Measurements from ENCODE around the gene OR2T11. TPM values are rescaled to one million over a fixed set of nuclear protein-coding genes. Genes with fewer than 3 reads are reported as not detected.

The OR2T11 gene
- total and polyA plus RNA-seq, 2 donors (not counting 1 experiment from before 2014, with no cell fraction given), result 0.12 to 3.6 TPM

GRCh38 chr1:248593226-248593625, 41.7 kb downstream of the OR2T11 start:
- Mint-ChIP-seq H3K4me3 (no peak overlapping the region), H3K4me1 (peaks cover 7% of the 10 kb centered on the region), H3K9me3 (ENCODE audit: insufficient read depth) (no peaks in the 10 kb centered on the region), H3K27me3 (no peaks in the 10 kb centered on the region), H3K27ac (no peak overlapping the region)
- no peaks in the 10 kb centered on the region for H3K36me3 ChIP-seq (replicated peaks in 1 of 2; ENCODE audit: control extremely low read depth in 1 of 2, control insufficient read depth in 1 of 2, extremely low read depth in 1 of 2, insufficient read depth in 2 of 2, low read length in 1 of 2)
- intact Hi-C loops (cut with micrococcal nuclease), result no loop called here
- no peak overlapping the region for H3K4me2 ChIP-seq (replicated peaks; ENCODE audit: low read depth, low read length, poor library complexity, severe bottlenecking)
- WGBS (ENCODE audit: insufficient coverage), result 74% methylated on average over 4 of the region's 5 CpGs
- no peaks in the 10 kb centered on the region for H3K4me1 ChIP-seq (ENCODE audit: control insufficient read depth in 2 of 2, insufficient read depth in 2 of 2, low read length in 2 of 2)
- no peak overlapping the region for H3K27ac ChIP-seq (ENCODE audit: low read length in 2 of 2)
- TF ChIP-seq EZH2 (IDR thresholded peaks at IDR 0.05; ENCODE audit: borderline replicate concordance, insufficient read depth, low read depth, low read length, poor library complexity, severe bottlenecking), result no peak
- TF ChIP-seq, protein P1, sequence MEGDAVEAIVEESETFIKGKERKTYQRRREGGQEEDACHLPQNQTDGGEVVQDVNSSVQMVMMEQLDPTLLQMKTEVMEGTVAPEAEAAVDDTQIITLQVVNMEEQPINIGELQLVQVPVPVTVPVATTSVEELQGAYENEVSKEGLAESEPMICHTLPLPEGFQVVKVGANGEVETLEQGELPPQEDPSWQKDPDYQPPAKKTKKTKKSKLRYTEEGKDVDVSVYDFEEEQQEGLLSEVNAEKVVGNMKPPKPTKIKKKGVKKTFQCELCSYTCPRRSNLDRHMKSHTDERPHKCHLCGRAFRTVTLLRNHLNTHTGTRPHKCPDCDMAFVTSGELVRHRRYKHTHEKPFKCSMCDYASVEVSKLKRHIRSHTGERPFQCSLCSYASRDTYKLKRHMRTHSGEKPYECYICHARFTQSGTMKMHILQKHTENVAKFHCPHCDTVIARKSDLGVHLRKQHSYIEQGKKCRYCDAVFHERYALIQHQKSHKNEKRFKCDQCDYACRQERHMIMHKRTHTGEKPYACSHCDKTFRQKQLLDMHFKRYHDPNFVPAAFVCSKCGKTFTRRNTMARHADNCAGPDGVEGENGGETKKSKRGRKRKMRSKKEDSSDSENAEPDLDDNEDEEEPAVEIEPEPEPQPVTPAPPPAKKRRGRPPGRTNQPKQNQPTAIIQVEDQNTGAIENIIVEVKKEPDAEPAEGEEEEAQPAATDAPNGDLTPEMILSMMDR (IDR thresholded peaks at IDR 0.05), result no peak
- H3K4me3 ChIP-seq (ENCODE audit: control extremely low read depth in 1 of 5, extremely low read depth in 1 of 5, insufficient read depth in 1 of 5, low read depth in 2 of 5, low read length in 4 of 5), result no peak overlapping the region
- ATAC-seq (ENCODE audit: low read depth) (no peak), DNase-seq (no peak)
- H2AFZ ChIP-seq (ENCODE audit: insufficient read depth, low read depth, low read length, poor library complexity, severe bottlenecking), result no peak overlapping the region
- no peaks in the 10 kb centered on the region for H3K27me3 ChIP-seq (replicated peaks in 1 of 4; ENCODE audit: control extremely low read depth in 1 of 4, control insufficient read depth in 3 of 4, insufficient read depth in 4 of 4, low read length in 3 of 4)
- no peaks in the 10 kb centered on the region for H4K20me1 ChIP-seq (ENCODE audit: control insufficient read depth, insufficient read depth, low read length, poor library complexity, severe bottlenecking)
- CTCF ChIA-PET, result interaction anchor here (1.4 kb wide), 1 partner anchor 19 kb away, joined by 3 read pairs; no protein-coding TSS in a partner anchor
- H3K9me3 ChIP-seq (ENCODE audit: control extremely low read depth in 1 of 3, control insufficient read depth in 2 of 3, insufficient read depth in 1 of 3, low read length in 2 of 3), result peaks cover 0 to 3% (median 0%) of the 10 kb centered on the region in 3 donors
- no peaks in the 10 kb centered on the region for H3K79me2 ChIP-seq (ENCODE audit: control insufficient read depth, insufficient read depth, low read length)
- POLR2A ChIA-PET, result no interaction called here
- H3K9ac ChIP-seq (ENCODE audit: low read length), result no peak overlapping the region

DNA sequence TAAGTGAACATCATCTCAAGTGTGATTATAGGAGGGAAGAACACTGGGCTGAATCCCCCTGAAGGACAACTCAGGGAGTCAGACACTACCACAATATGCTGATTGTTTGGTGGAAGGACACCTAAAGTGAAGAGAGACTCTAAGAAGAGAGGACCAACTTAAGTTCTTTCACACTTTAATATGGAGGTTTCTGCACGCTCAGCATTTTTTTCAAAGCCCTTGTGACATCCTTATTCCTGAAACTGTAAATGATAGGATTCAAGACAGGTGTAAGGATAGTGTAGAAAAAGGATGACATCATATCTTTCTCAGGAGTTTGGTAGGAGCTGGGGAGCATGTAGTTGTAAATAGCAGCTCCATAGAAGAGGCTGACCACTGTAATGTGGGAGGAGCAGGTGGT, 42.2 kb downstream of the OR2T11 start:
- CTCF ChIA-PET, result interaction anchor here (1.4 kb wide), 1 partner anchor 20 kb away, joined by 3 read pairs; no protein-coding TSS in a partner anchor
- intact Hi-C loops (cut with micrococcal nuclease), result no loop called here

More for the DNA sequence above, 42.2 kb downstream of the OR2T11 start:
- Histone ChIP-seq H3K36me3 (replicated peaks in 1 of 2; ENCODE audit: control extremely low read depth in 1 of 2, control insufficient read depth in 1 of 2, extremely low read depth in 1 of 2, insufficient read depth in 2 of 2, low read length in 1 of 2) (no peaks in the 10 kb centered on the region), H3K4me1 (ENCODE audit: control insufficient read depth in 2 of 2, insufficient read depth in 2 of 2, low read length in 2 of 2) (no peaks in the 10 kb centered on the region), H3K4me3 (ENCODE audit: control extremely low read depth in 1 of 5, extremely low read depth in 1 of 5, insufficient read depth in 1 of 5, low read depth in 2 of 5, low read length in 4 of 5) (no peak overlapping the region), H3K4me2 (replicated peaks; ENCODE audit: low read depth, low read length, poor library complexity, severe bottlenecking) (no peak overlapping the region), H4K20me1 (ENCODE audit: control insufficient read depth, insufficient read depth, low read length, poor library complexity, severe bottlenecking) (no peaks in the 10 kb centered on the region), H3K79me2 (ENCODE audit: control insufficient read depth, insufficient read depth, low read length) (no peaks in the 10 kb centered on the region), H3K27me3 (replicated peaks in 1 of 4; ENCODE audit: control extremely low read depth in 1 of 4, control insufficient read depth in 3 of 4, insufficient read depth in 4 of 4, low read length in 3 of 4) (no peaks in the 10 kb centered on the region), H3K9ac (ENCODE audit: low read length) (no peak overlapping the region), H2AFZ (ENCODE audit: insufficient read depth, low read depth, low read length, poor library complexity, severe bottlenecking) (no peak overlapping the region), H3K27ac (ENCODE audit: low read length in 2 of 2) (no peak overlapping the region), H3K9me3 (ENCODE audit: control extremely low read depth in 1 of 3, control insufficient read depth in 2 of 3, insufficient read depth in 1 of 3, low read length in 2 of 3) (peaks cover 0 to 3% (median 0%) of the 10 kb centered on the region in 3 donors)
- DNase-seq (no peak), ATAC-seq (ENCODE audit: low read depth) (no peak)
- POLR2A ChIA-PET, result no interaction called here
- H3K9me3 Mint-ChIP-seq (ENCODE audit: insufficient read depth), result no peaks in the 10 kb centered on the region
- no peaks in the 10 kb centered on the region for H3K27me3 Mint-ChIP-seq
- H3K4me1 Mint-ChIP-seq, result peaks cover 7% of the 10 kb centered on the region
- no peak for TF ChIP-seq EZH2 (IDR thresholded peaks at IDR 0.05; ENCODE audit: borderline replicate concordance, insufficient read depth, low read depth, low read length, poor library complexity, severe bottlenecking)
- no peak overlapping the region for H3K4me3 Mint-ChIP-seq
- no peak overlapping the region for H3K27ac Mint-ChIP-seq
- no CpG with 5 or more reads among the region's 1 CpG for WGBS (ENCODE audit: insufficient coverage)
